Stimulated activated CD4-positive, alpha-beta T cell treated with anti-CD3 and anti-CD28 coated beads, Interleukin-12 subunit alpha, Interleukin-12 subunit beta, amount 100 ng/mL, for 4 hours (primary cell): ENCODE results near the gene GALNT17.

ENCODE experiments used
- DNase-seq: peaks from one replicate; pipeline ENCODE4 v3.0.0-alpha.2; 2020

The GALNT17 gene

GRCh38 chr7:71466448-71467145 lies 334.7 kb downstream of the GALNT17 start:
- DNase-seq, result no peak

GRCh38 chr7:71470326-71470725 lies 338.4 kb downstream of the GALNT17 start:
- no peak for DNase-seq

GRCh38 chr7:71470830-71471229 lies 338.9 kb downstream of the GALNT17 start:
- no peak for DNase-seq

- DNase-seq, result no peak
Measured at GRCh38 chr7:71472962-71473361, 341.0 kb downstream of the GALNT17 start.

- no peak for DNase-seq
Measured at GRCh38 chr7:71473366-71473967, 341.5 kb downstream of the GALNT17 start.

- no peak for DNase-seq
Measured at GRCh38 chr7:71477441-71477840, 345.5 kb downstream of the GALNT17 start.

GRCh38 chr7:71479231-71479630 lies 347.3 kb downstream of the GALNT17 start:
- DNase-seq, result no peak

GRCh38 chr7:71480791-71481190 lies 348.8 kb downstream of the GALNT17 start:
- DNase-seq, result no peak

GRCh38 chr7:71482284-71482683 lies 350.3 kb downstream of the GALNT17 start:
- DNase-seq, result no peak

GRCh38 chr7:71484380-71484779 lies 352.4 kb downstream of the GALNT17 start:
- DNase-seq, result no peak

- no peak for DNase-seq
Measured at GRCh38 chr7:71485586-71485985, 353.6 kb downstream of the GALNT17 start.

GRCh38 chr7:71486414-71486813 lies 354.5 kb downstream of the GALNT17 start:
- no peak for DNase-seq

- no peak for DNase-seq
Measured at GRCh38 chr7:71486856-71487628, 355.1 kb downstream of the GALNT17 start.

- DNase-seq, result no peak
Measured at GRCh38 chr7:71488308-71488707, 356.4 kb downstream of the GALNT17 start.

- no peak for DNase-seq
Measured at GRCh38 chr7:71491336-71491735, 359.4 kb downstream of the GALNT17 start.

GRCh38 chr7:71495828-71496227 lies 363.9 kb downstream of the GALNT17 start:
- no peak for DNase-seq

GRCh38 chr7:71497256-71497946 lies 365.5 kb downstream of the GALNT17 start:
- no peak for DNase-seq

- no peak for DNase-seq
Measured at GRCh38 chr7:71498381-71498780, 366.4 kb downstream of the GALNT17 start.

- no peak for DNase-seq
Measured at GRCh38 chr7:71504697-71505441, 372.9 kb downstream of the GALNT17 start.

GRCh38 chr7:71506822-71507221 lies 374.9 kb downstream of the GALNT17 start:
- no peak for DNase-seq

- no peak for DNase-seq
Measured at GRCh38 chr7:71507680-71508602, 376.0 kb downstream of the GALNT17 start.

GRCh38 chr7:71509381-71509780 lies 377.4 kb downstream of the GALNT17 start:
- no peak for DNase-seq
